Measurements from ENCODE around the gene PACS1.
"Not testable (repeated sequence)": the region's sequence is repeated elsewhere in the genome, so short reads cannot be mapped to it uniquely, and the experiment has no call there.

The PACS1 gene

GRCh38 chr11:66087148-66087908 lies 17.3 kb downstream of the PACS1 start:
- no peak for TF ChIP-seq CTCF (IDR thresholded peaks at IDR 0.05; ENCODE audit: insufficient read depth, missing control alignments)
- FAIRE-seq: no peak
- no peak for DNase-seq (ENCODE audit: insufficient read length, low spot score)

GRCh38 chr11:66089067-66089466 lies 19.0 kb downstream of the PACS1 start:
- DNase-seq (ENCODE audit: insufficient read length, low spot score) (no peak), FAIRE-seq (no peak)

GRCh38 chr11:66090288-66090687 lies 20.2 kb downstream of the PACS1 start:
- no peak for TF ChIP-seq CTCF (IDR thresholded peaks at IDR 0.05; ENCODE audit: insufficient read depth, missing control alignments)
- FAIRE-seq (no peak), DNase-seq (ENCODE audit: insufficient read length, low spot score) (no peak)

More at GRCh38 chr11:66089067-66089466, 19.0 kb downstream of the PACS1 start:
- no peak for TF ChIP-seq CTCF (IDR thresholded peaks at IDR 0.05; ENCODE audit: insufficient read depth, missing control alignments)

GRCh38 chr11:66092125-66092524 lies 22.1 kb downstream of the PACS1 start:
- FAIRE-seq; DNase-seq (ENCODE audit: insufficient read length, low spot score): not testable (repeated sequence)

- not testable (repeated sequence) for FAIRE-seq; DNase-seq (ENCODE audit: insufficient read length, low spot score)
Observed at GRCh38 chr11:66099746-66100145, 29.7 kb downstream of the PACS1 start.

GRCh38 chr11:66100272-66101065 lies 30.4 kb downstream of the PACS1 start:
- no peak for TF ChIP-seq CTCF (IDR thresholded peaks at IDR 0.05; ENCODE audit: insufficient read depth, missing control alignments)
- DNase-seq (ENCODE audit: insufficient read length, low spot score) (no peak), FAIRE-seq (no peak)

- FAIRE-seq (no peak), DNase-seq (ENCODE audit: insufficient read length, low spot score) (no peak)
- TF ChIP-seq CTCF (IDR thresholded peaks at IDR 0.05; ENCODE audit: insufficient read depth, missing control alignments): no peak
Observed at GRCh38 chr11:66101066-66101464, 31.0 kb downstream of the PACS1 start.

- no peak for TF ChIP-seq CTCF (IDR thresholded peaks at IDR 0.05; ENCODE audit: insufficient read depth, missing control alignments)
- DNase-seq (ENCODE audit: insufficient read length, low spot score) (no peak), FAIRE-seq (no peak)
Observed at GRCh38 chr11:66104057-66104638, 34.1 kb downstream of the PACS1 start.

Data from D721Med (cell line).